Left ventricle myocardium inferior (tissue), 1 donor: ENCODE results near the gene PDHB. TPM values are rescaled to one million over a fixed set of nuclear protein-coding genes. Genes with fewer than 3 reads are reported as not detected.
A peak's percentile ranks its signal among the peaks of the same experiment; 100 is the strongest.

Source experiments
- DNase-seq: peaks from one replicate; pipeline ENCODE4 v3.0.0-alpha.2; 2020
- H3K27ac ChIP-seq: fragments of 200-600 bp; replicated peaks from 2 replicates; pipeline ENCODE4 v1.8.0; 2021
- H3K27me3 ChIP-seq: fragments of 200-600 bp; 2 replicates; pipeline ENCODE4 v1.8.0; 2021; ENCODE audit warnings: low read depth
- H3K36me3 ChIP-seq: fragments of 200-600 bp; 2 replicates; pipeline ENCODE4 v1.8.0; 2021
- H3K4me1 ChIP-seq: fragments of 200-600 bp; 2 replicates; pipeline ENCODE4 v1.8.0; 2021
- H3K4me3 ChIP-seq: fragments of 200-600 bp; 2 replicates; pipeline ENCODE4 v1.8.0; 2021; ENCODE audit warnings: mild to moderate bottlenecking, moderate library complexity
- H3K9me3 ChIP-seq: fragments of 200-600 bp; replicated peaks from 2 replicates; pipeline ENCODE4 v1.8.0; 2021
- CTCF ChIP-seq: fragments of 200-600 bp; IDR thresholded peaks from 2 replicates; pipeline ENCODE4 v1.8.0; 2021; ENCODE audit warnings: antibody characterized with exemption, mild to moderate bottlenecking, borderline replicate concordance
- intact Hi-C: fragments of 100-400 bp; cut with micrococcal nuclease; formaldehyde crosslinking; loops from one replicate; pipeline ENCODE4 v1.11.0; 2022
- total RNA-seq: library from RNA; stranded (reverse); fragmentation: NEBNext Ultra II Directional; extraction: Animal tissue kit (Norgen Biotek cat#: 25700); gene quantifications from one replicate; pipeline ENCODE4 v1.2.1, GENCODE V29; 2021
- donor health status: DM: no; HTN: yes; CAD: no; lungs with severe emphysema.

Gene PDHB
- total RNA-seq, 1 donor from 2014 or later, result 195 TPM

DNA sequence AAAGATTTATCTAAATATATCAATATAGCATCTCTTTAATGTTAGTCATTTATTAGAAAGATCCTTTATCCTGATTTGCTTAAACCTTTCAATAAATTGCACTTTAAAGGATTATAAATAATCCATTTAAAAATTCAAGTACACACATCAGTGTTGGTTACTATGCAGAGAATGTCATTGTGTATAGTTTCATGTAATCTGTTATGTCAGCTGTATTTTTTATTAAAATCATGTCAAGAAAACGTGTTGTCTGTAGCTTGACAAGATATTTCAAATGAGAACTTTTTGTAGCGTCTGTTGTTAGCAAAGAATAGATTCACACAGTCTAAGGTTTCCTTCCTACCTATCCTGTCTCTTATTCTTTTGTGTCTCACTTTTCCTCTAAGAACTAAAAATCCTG, 7.8 kb downstream of the PDHB start:
- no peaks in the 10 kb centered on the region for H3K9me3 ChIP-seq
- peaks cover 25% of the 10 kb centered on the region for H3K4me1 ChIP-seq
- peaks cover 97% of the 10 kb centered on the region for H3K36me3 ChIP-seq
- no peak for DNase-seq
- H3K4me3 ChIP-seq, result no peak overlapping the region
- H3K27ac ChIP-seq, result no peak overlapping the region
- TF ChIP-seq CTCF, result no peak
- intact Hi-C loops, result no loop called here
- H3K27me3 ChIP-seq, result no peaks in the 10 kb centered on the region

DNA sequence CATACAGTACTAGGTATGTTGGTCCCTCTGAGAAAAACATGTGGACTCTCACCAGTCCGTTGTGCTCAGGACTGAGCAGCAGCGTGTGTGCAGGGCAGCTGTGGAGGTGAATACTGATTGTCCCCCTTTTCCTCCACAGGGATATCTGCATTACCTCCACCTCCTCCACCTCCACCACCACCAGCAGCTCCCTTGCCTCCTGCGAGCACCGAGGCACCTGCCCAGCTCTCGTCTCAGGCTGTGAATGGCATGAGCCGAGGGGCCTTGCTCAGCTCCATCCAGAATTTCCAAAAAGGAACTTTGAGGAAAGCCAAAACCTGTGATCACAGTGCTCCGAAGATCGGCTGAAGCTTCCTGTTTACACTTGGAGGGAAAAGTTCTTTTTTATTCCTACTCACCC, 9.0 kb downstream of the PDHB start:
- peaks cover 35% of the 10 kb centered on the region for H3K4me1 ChIP-seq
- H3K27me3 ChIP-seq, result no peaks in the 10 kb centered on the region
- DNase-seq, result no peak
- H3K36me3 ChIP-seq, result peaks cover 86% of the 10 kb centered on the region
- no peak for TF ChIP-seq CTCF
- H3K27ac ChIP-seq, result peak overlapping the region; percentile 37
- H3K9me3 ChIP-seq, result no peaks in the 10 kb centered on the region
- no peak overlapping the region for H3K4me3 ChIP-seq
- intact Hi-C loops, result no loop called here

DNA sequence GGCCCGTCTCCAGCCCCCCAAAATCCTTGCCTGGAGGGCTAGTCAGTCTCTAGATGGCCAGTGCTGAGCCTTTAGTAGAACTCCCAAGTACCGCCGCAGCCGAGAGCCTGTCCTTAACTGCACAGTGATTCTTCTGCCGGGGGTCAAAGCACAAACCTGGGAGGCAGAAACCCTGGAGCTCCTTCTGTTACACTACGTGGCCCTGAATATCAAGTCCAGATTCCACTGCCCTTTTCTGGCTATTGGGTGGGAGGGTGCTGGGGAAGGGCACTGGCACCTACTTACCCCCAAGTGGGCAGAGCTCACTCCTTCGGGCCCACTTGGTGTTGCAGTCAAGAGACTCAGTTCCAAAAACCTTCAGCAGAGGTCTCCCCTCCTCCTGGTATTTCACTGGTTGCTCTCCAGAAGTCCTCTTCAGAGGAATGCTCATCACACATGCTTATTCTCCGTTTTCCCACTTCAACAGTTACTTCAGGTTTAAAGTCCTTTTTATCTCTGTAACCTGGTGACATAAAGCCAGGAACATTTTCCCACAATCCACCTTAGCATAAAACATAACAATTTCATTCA, 10.8 kb downstream of the PDHB start:
- intact Hi-C loops, result no loop called here
- Histone ChIP-seq H3K27ac (peak overlapping the region; percentile 10), H3K27me3 (no peaks in the 10 kb centered on the region), H3K36me3 (peaks cover 69% of the 10 kb centered on the region), H3K4me3 (no peak overlapping the region), H3K9me3 (no peaks in the 10 kb centered on the region), H3K4me1 (peaks cover 41% of the 10 kb centered on the region)
- no peak for DNase-seq
- TF ChIP-seq CTCF, result peak; percentile 32

- Histone ChIP-seq H3K27ac (no peak overlapping the region), H3K4me1 (peaks cover 41% of the 10 kb centered on the region)
These were observed 12.6 kb downstream of the PDHB start for GRCh38 chr3:58421004-58421403.

DNA sequence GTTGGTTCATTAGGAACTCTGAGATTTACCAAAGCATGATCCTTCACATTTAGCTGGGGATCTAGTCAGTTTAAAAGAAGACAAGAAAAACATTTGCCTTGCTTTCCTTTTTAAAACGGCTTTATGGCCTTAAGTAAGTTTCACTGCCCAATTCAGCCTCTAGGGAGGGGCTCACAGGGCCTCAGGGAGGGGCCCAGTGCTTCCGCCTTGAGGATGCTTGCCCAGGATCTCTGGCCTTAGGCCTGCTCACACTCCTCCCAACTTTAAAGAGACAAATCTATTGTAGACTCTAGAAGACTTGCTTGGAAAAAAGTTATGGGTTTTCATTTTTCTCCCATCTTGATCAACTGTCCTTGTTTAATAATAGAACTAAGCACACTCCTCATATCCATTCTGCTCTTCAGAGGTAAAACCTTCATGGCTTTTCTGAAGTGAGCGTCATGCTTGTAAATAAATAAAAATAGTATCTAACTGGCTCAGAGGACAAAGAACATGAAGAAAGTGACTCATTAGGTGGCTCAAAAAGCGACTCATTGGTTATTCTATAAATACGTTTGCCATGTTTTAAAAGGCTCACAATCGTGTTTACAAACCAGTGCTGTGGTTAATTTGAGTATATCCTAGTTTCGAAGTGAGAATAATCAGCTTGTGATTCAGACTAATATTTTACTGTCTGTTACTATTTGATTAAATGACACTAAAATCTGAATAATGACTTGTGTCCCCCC, 13.7 kb downstream of the PDHB start:
- Histone ChIP-seq H3K27me3 (no peaks in the 10 kb centered on the region), H3K4me1 (peaks cover 41% of the 10 kb centered on the region), H3K27ac (peak overlapping the region; percentile 85), H3K9me3 (no peaks in the 10 kb centered on the region), H3K36me3 (peaks cover 40% of the 10 kb centered on the region), H3K4me3 (no peak overlapping the region)
- peak; percentile 28 for TF ChIP-seq CTCF
- DNase-seq, result peak; percentile 54
- intact Hi-C loops, result loop anchor here (5.0 kb wide), 1 partner anchor 98 kb away; no protein-coding TSS in a partner anchor

More at GRCh38 chr3:58421004-58421403, 12.6 kb downstream of the PDHB start:
- no peak for TF ChIP-seq CTCF
- Histone ChIP-seq H3K9me3 (no peaks in the 10 kb centered on the region), H3K4me3 (no peak overlapping the region), H3K27me3 (no peaks in the 10 kb centered on the region), H3K36me3 (peaks cover 50% of the 10 kb centered on the region)
- DNase-seq, result no peak
- intact Hi-C loops, result no loop called here
